NT2/D1 (cell line): ENCODE measurements around the gene NRBF2.

Experiments
- SUZ12 ChIP-seq: IDR thresholded peaks from 2 replicates; pipeline ENCODE4 v1.6.1; 2011; ENCODE audit not compliant: insufficient read length, insufficient read depth; ENCODE audit errors: extremely low read depth
- YY1 ChIP-seq: IDR thresholded peaks from 2 replicates; pipeline ENCODE4 v1.6.1; 2011; ENCODE audit not compliant: insufficient read length, insufficient read depth
- ZNF274 ChIP-seq: IDR thresholded peaks from 2 replicates; pipeline ENCODE4 v1.6.1; 2011; ENCODE audit warnings: mild to moderate bottlenecking, low read depth, low read length

GRCh38 chr10:63165249-63165648 is 32.1 kb downstream of the NRBF2 start:
- TF ChIP-seq ZNF274 (no peak), SUZ12 (no peak), YY1 (no peak)
